ENCODE data around the gene GID8. TPM values are rescaled to one million over a fixed set of nuclear protein-coding genes. Genes with fewer than 3 reads are reported as not detected.
A peak's percentile ranks its signal among the peaks of the same experiment; 100 is the strongest.

The GID8 gene
- total and polyA plus RNA-seq, 12 donors = 9.4 to 38.5 (median 22.3) TPM

- Histone ChIP-seq H3K36me3 (replicated peaks in 1 of 2) (no peaks in the 10 kb centered on the region), H3K4me3 (no peak overlapping the region), H3K27ac (no peak overlapping the region), H3K27me3 (peaks cover 27% of the 10 kb centered on the region), H3K4me1 (replicated peaks in 1 of 2) (peaks cover 0 to 8% of the 10 kb centered on the region in 2 donors), H3K9me3 (replicated peaks in 1 of 3) (no peaks in the 10 kb centered on the region)
- TF ChIP-seq POLR2A (IDR thresholded peaks at IDR 0.05) = no peak
- TF ChIP-seq CTCF (IDR thresholded peaks at IDR 0.05) = no peak
- no peak for DNase-seq
- intact Hi-C loops (cut with DNase I) = loop anchor here in 1 of 2 donors (2.0 kb wide), 1 partner anchor 38 kb away; no protein-coding TSS in a partner anchor
- 59 to 71% (median 67%) methylated on average over 6 to 33 of the region's 33 CpGs for WGBS, 4 donors
Observed at GRCh38 chr20:62970307-62971210, 32.6 kb downstream of the GID8 start.

- TF ChIP-seq CTCF (IDR thresholded peaks at IDR 0.05) = no peak
- TF ChIP-seq POLR2A (IDR thresholded peaks at IDR 0.05) = no peak
- DNase-seq = no peak
- Histone ChIP-seq H3K4me3 (no peak overlapping the region), H3K27ac (no peak overlapping the region), H3K36me3 (replicated peaks in 1 of 2) (no peaks in the 10 kb centered on the region), H3K9me3 (replicated peaks in 1 of 3) (no peaks in the 10 kb centered on the region), H3K27me3 (peaks cover 32% of the 10 kb centered on the region), H3K4me1 (replicated peaks in 1 of 2) (peaks cover 0 to 8% of the 10 kb centered on the region in 2 donors)
- WGBS, 4 donors = 66 to 75% (median 71%) methylated on average over 9 to 10 of the region's 10 CpGs
- intact Hi-C loops (cut with DNase I) = loop anchor here in 1 of 2 donors (2.0 kb wide), 1 partner anchor 37 kb away; no protein-coding TSS in a partner anchor
Observed at GRCh38 chr20:62971211-62971949, 33.4 kb downstream of the GID8 start.

- peaks cover 38% of the 10 kb centered on the region for H3K27me3 ChIP-seq
- H3K9me3 ChIP-seq (replicated peaks in 1 of 3) = no peaks in the 10 kb centered on the region
- intact Hi-C loops (cut with DNase I) = loop anchor here in 1 of 2 donors (2.0 kb wide), 1 partner anchor 37 kb away; no protein-coding TSS in a partner anchor
- H3K27ac ChIP-seq = no peak overlapping the region
- WGBS, 4 donors = 3 to 13% (median 4%) methylated on average over 14 to 38 of the region's 38 CpGs
- H3K4me3 ChIP-seq = peak overlapping the region in 1 of 4 donors; percentile 26
- peaks cover 0 to 8% of the 10 kb centered on the region in 2 donors for H3K4me1 ChIP-seq (replicated peaks in 1 of 2)
- H3K36me3 ChIP-seq (replicated peaks in 1 of 2) = no peaks in the 10 kb centered on the region
- TF ChIP-seq CTCF (IDR thresholded peaks at IDR 0.05) (peak; percentile 73 to 95 (median 90)), POLR2A (IDR thresholded peaks at IDR 0.05) (no peak)
- peak; percentile 84 to 93 (median 89) for DNase-seq
Observed at GRCh38 chr20:62971950-62972844, 34.2 kb downstream of the GID8 start.

Measured in adrenal gland (tissue), 12 donors.